GM12878 (cell line): ENCODE data around the gene PLCG2. TPM values are rescaled to one million over a fixed set of nuclear protein-coding genes. Genes with fewer than 3 reads are reported as not detected.

Experiments
- BMI1 ChIP-seq: fragments of 450-650 bp; IDR thresholded peaks from 2 replicates; pipeline ENCODE4 v1.6.1; 2016; ENCODE audit warnings: mild to moderate bottlenecking, moderate library complexity, borderline replicate concordance
- BRCA1 ChIP-seq: IDR thresholded peaks from 2 replicates; pipeline ENCODE4 v1.6.1; 2011; ENCODE audit warnings: low read depth, low read length, improper control_type of control experiment
- CBX5 ChIP-seq: sonication (generic); IDR thresholded peaks from 2 replicates; pipeline ENCODE4 v1.6.1; 2016; ENCODE audit warnings: low read depth, moderate library complexity, mild to moderate bottlenecking, inconsistent platforms
- CHD4 ChIP-seq: fragments of 200-600 bp; sonication (generic); IDR thresholded peaks from 2 replicates; pipeline ENCODE4 v1.6.1; 2016; ENCODE audit warnings: mild to moderate bottlenecking
- E4F1 ChIP-seq: fragments of 450-650 bp; IDR thresholded peaks from 2 replicates; pipeline ENCODE4 v1.6.1; 2018; ENCODE audit warnings: borderline replicate concordance, mild to moderate bottlenecking; ENCODE audit not compliant: partially characterized antibody
- EED ChIP-seq: sonication (generic); IDR thresholded peaks from 2 replicates; pipeline ENCODE4 v1.6.1; 2016; ENCODE audit warnings: antibody characterized with exemption, low read depth
- FOS ChIP-seq: IDR thresholded peaks from 3 replicates; pipeline ENCODE4 v1.6.1; 2011; ENCODE audit warnings: borderline replicate concordance; ENCODE audit not compliant: insufficient read length; ENCODE audit errors: extremely low read depth
- GABPA ChIP-seq: IDR thresholded peaks from 2 replicates; pipeline ENCODE4 v1.6.1; 2014; ENCODE audit warnings: antibody characterized with exemption, low read depth, mild to moderate bottlenecking, inconsistent platforms
- HDGF ChIP-seq: fragments of 450-650 bp; IDR thresholded peaks from 2 replicates; pipeline ENCODE4 v1.6.1; 2016; ENCODE audit warnings: antibody characterized with exemption
- IKZF1 ChIP-seq: fragments of 450-650 bp; conservative IDR thresholded peaks from 2 replicates; pipeline ENCODE4 v1.6.1; 2017; ENCODE audit warnings: antibody characterized with exemption, mild to moderate bottlenecking
- IRF4 ChIP-seq: IDR thresholded peaks from 2 replicates; pipeline ENCODE4 v1.6.1; 2011; ENCODE audit warnings: low read depth, low read length
- LARP7 ChIP-seq: fragments of 450-650 bp; IDR thresholded peaks from 2 replicates; pipeline ENCODE4 v1.6.1; 2017; ENCODE audit warnings: mild to moderate bottlenecking
- NFIC ChIP-seq: IDR thresholded peaks from 2 replicates; pipeline ENCODE4 v1.6.1; 2012; ENCODE audit warnings: low read depth, mild to moderate bottlenecking, inconsistent platforms, low read length, moderate library complexity
- NRF1 ChIP-seq: conservative IDR thresholded peaks from 2 replicates; pipeline ENCODE4 v1.6.1; 2011; ENCODE audit warnings: mild to moderate bottlenecking, low read depth, low read length, improper control_type of control experiment
- PML ChIP-seq: IDR thresholded peaks from 2 replicates; pipeline ENCODE4 v1.6.1; 2012; ENCODE audit warnings: low read length, inconsistent platforms
- TBL1XR1 ChIP-seq: IDR thresholded peaks from 2 replicates; pipeline ENCODE4 v1.6.1; 2012; ENCODE audit warnings: low read depth, low read length, improper control_type of control experiment
- TCF12 ChIP-seq: IDR thresholded peaks from 2 replicates; pipeline ENCODE4 v1.6.1; 2011; ENCODE audit warnings: low read depth, mild to moderate bottlenecking, low read length
- ZNF217 ChIP-seq: fragments of 450-650 bp; IDR thresholded peaks from 2 replicates; pipeline ENCODE4 v1.6.1; 2017; ENCODE audit warnings: antibody characterized with exemption, mild to moderate bottlenecking
- polyA plus RNA-seq, 11 experiments: library from polyadenylated mRNA; depleted of rRNA in 4 of 11; unstranded in 6 of 11; stranded (reverse) in 5 of 11; fragments of >200 nt; fragmentation: Nextera tagmentation in 4 of 11; fragmentation: Illumina TruSeq in 1 of 11; extraction: Ambion mirVana in 4 of 11; extraction: Trizol in 1 of 11; gene quantifications; 1 replicate in 1 of 11; 2 replicates in 10 of 11; pipeline versions ENCODE4 v1.2.1 to v1.2.3, GENCODE V29; 2011 to 2016; ENCODE audit warnings: inconsistent platforms in 2 of 11, missing spikeins in 2 of 11, low read depth in 1 of 11
- total RNA-seq, 4 experiments: library from RNA; depleted of rRNA in 3 of 4; stranded (reverse); fragments of >200 nt in 3 of 4; fragmentation: Illumina TruSeq in 1 of 4; extraction: Trizol in 1 of 4; gene quantifications; 2 replicates each; pipeline versions ENCODE4 v1.2.1 to v1.2.3, GENCODE V29; 2013 to 2021
- TF ChIP-seq, protein P1 (sequence below): fragments of 450-650 bp; IDR thresholded peaks from 2 replicates; pipeline ENCODE4 v1.6.1; 2017; ENCODE audit warnings: antibody characterized with exemption, mild to moderate bottlenecking, moderate library complexity
- TF ChIP-seq, protein P2 (sequence below): IDR thresholded peaks from 2 replicates; pipeline ENCODE4 v1.6.1; 2011; ENCODE audit warnings: mild to moderate bottlenecking, low read depth, low read length, moderate library complexity; ENCODE audit not compliant: insufficient replicate concordance
- TF ChIP-seq, protein P3 (sequence below): fragments of 150-350 bp; IDR thresholded peaks from 2 replicates; pipeline ENCODE4 v1.6.1; 2016; ENCODE audit warnings: low read depth, low read length

PLCG2 gene
- total and polyA plus RNA-seq, 10 of the 15 experiments (the other 5 are each of a cell fraction or from before 2014, with no cell fraction given) = 47.6 to 256 (median 149) TPM

DNA sequence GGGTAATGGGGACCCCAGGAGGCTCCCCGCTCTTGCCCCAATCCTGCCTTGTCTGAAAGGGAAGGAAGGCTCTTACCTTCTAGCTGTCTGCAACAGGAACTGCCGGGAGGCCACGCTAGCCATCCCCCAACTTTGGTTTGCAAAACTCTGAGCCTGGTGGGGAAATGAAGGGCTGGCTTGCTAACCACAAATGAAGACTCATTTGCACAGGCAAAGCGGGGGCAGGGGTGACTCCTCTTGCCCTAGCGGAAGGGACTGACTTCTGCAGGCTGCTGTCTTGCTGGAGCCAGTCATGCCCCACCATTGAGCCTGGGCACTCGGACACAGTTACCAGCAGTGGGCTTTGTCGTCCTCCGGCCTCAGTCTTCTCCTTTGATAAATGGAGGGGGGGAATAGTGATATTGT lies 52.6 kb downstream of the PLCG2 start (continued):
- TF ChIP-seq, protein P1, sequence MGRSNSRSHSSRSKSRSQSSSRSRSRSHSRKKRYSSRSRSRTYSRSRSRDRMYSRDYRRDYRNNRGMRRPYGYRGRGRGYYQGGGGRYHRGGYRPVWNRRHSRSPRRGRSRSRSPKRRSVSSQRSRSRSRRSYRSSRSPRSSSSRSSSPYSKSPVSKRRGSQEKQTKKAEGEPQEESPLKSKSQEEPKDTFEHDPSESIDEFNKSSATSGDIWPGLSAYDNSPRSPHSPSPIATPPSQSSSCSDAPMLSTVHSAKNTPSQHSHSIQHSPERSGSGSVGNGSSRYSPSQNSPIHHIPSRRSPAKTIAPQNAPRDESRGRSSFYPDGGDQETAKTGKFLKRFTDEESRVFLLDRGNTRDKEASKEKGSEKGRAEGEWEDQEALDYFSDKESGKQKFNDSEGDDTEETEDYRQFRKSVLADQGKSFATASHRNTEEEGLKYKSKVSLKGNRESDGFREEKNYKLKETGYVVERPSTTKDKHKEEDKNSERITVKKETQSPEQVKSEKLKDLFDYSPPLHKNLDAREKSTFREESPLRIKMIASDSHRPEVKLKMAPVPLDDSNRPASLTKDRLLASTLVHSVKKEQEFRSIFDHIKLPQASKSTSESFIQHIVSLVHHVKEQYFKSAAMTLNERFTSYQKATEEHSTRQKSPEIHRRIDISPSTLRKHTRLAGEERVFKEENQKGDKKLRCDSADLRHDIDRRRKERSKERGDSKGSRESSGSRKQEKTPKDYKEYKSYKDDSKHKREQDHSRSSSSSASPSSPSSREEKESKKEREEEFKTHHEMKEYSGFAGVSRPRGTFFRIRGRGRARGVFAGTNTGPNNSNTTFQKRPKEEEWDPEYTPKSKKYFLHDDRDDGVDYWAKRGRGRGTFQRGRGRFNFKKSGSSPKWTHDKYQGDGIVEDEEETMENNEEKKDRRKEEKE = no peak
- no peak for TF ChIP-seq BRCA1
- no peak for TF ChIP-seq GABPA
- TF ChIP-seq EED = peak; percentile 84
- TF ChIP-seq, protein P2, sequence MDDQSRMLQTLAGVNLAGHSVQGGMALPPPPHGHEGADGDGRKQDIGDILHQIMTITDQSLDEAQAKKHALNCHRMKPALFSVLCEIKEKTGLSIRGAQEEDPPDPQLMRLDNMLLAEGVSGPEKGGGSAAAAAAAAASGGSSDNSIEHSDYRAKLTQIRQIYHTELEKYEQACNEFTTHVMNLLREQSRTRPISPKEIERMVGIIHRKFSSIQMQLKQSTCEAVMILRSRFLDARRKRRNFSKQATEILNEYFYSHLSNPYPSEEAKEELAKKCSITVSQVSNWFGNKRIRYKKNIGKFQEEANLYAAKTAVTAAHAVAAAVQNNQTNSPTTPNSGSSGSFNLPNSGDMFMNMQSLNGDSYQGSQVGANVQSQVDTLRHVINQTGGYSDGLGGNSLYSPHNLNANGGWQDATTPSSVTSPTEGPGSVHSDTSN = no peak
- TF ChIP-seq E4F1 = no peak
- TF ChIP-seq ZNF217 = no peak
- peak; percentile 78 for TF ChIP-seq IKZF1
- TF ChIP-seq FOS = no peak
- TF ChIP-seq TCF12 = peak; percentile 51; the same call in 1 of the 2 replicates
- no peak for TF ChIP-seq BMI1
- TF ChIP-seq NFIC = peak; percentile 78
- TF ChIP-seq HDGF = peak; percentile 21
- TF ChIP-seq CBX5 = peak; percentile 57; the same call in 1 of the 2 replicates
- TF ChIP-seq LARP7 = no peak
- TF ChIP-seq IRF4 = 0 out of 2 replicates have a peak, but pooled peaks have one; percentile 53
- TF ChIP-seq TBL1XR1 = 0 out of 2 replicates have a peak, but pooled peaks have one; percentile 54
- TF ChIP-seq, protein P3, sequence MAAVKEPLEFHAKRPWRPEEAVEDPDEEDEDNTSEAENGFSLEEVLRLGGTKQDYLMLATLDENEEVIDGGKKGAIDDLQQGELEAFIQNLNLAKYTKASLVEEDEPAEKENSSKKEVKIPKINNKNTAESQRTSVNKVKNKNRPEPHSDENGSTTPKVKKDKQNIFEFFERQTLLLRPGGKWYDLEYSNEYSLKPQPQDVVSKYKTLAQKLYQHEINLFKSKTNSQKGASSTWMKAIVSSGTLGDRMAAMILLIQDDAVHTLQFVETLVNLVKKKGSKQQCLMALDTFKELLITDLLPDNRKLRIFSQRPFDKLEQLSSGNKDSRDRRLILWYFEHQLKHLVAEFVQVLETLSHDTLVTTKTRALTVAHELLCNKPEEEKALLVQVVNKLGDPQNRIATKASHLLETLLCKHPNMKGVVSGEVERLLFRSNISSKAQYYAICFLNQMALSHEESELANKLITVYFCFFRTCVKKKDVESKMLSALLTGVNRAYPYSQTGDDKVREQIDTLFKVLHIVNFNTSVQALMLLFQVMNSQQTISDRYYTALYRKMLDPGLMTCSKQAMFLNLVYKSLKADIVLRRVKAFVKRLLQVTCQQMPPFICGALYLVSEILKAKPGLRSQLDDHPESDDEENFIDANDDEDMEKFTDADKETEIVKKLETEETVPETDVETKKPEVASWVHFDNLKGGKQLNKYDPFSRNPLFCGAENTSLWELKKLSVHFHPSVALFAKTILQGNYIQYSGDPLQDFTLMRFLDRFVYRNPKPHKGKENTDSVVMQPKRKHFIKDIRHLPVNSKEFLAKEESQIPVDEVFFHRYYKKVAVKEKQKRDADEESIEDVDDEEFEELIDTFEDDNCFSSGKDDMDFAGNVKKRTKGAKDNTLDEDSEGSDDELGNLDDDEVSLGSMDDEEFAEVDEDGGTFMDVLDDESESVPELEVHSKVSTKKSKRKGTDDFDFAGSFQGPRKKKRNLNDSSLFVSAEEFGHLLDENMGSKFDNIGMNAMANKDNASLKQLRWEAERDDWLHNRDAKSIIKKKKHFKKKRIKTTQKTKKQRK = no peak
- no peak for TF ChIP-seq NRF1
- no peak for TF ChIP-seq CHD4
- TF ChIP-seq PML = peak; percentile 97
